HFF-Myc (cell line): ENCODE results near the gene FBXO15.

ENCODE experiments used
- DNase-seq: peaks from one replicate; pipeline ENCODE4 v3.0.0-alpha.2; 2011; ENCODE audit warnings: low read depth; ENCODE audit errors: extremely low read depth
- H3K4me3 ChIP-seq: replicated peaks from 2 replicates; pipeline ENCODE4 v1.5.1; 2011; ENCODE audit warnings: low read depth, mild to moderate bottlenecking, control low read depth, low read length
- CTCF ChIP-seq: IDR thresholded peaks from 2 replicates; pipeline ENCODE4 v1.5.1; 2012; ENCODE audit warnings: mild to moderate bottlenecking, low read depth, low read length, control low read depth; ENCODE audit errors: missing control alignments

Gene FBXO15

GRCh38 chr18:74137920-74138538 lies 9.6 kb downstream of the FBXO15 start:
- no peak overlapping the region for H3K4me3 ChIP-seq
- TF ChIP-seq CTCF: no peak
- DNase-seq: no peak

- TF ChIP-seq CTCF: no peak
- DNase-seq: no peak
These were observed 15.4 kb downstream of the FBXO15 start for GRCh38 chr18:74132201-74132600.

GRCh38 chr18:74131124-74131523 lies 16.5 kb downstream of the FBXO15 start:
- no peak for DNase-seq
- H3K4me3 ChIP-seq: no peak overlapping the region
- no peak for TF ChIP-seq CTCF

More at GRCh38 chr18:74132201-74132600, 15.4 kb downstream of the FBXO15 start:
- no peak overlapping the region for H3K4me3 ChIP-seq

- no peak for TF ChIP-seq CTCF
- no peak for DNase-seq
- no peak overlapping the region for H3K4me3 ChIP-seq
These were observed 19.5 kb downstream of the FBXO15 start for GRCh38 chr18:74128159-74128558.

GRCh38 chr18:74126684-74127655 lies 20.7 kb downstream of the FBXO15 start:
- DNase-seq: no peak
- no peak for TF ChIP-seq CTCF
- no peak overlapping the region for H3K4me3 ChIP-seq

GRCh38 chr18:74124642-74125041 lies 23.0 kb downstream of the FBXO15 start:
- H3K4me3 ChIP-seq: no peak overlapping the region
- TF ChIP-seq CTCF: no peak
- no peak for DNase-seq
